SU-DHL-6 (cell line): ENCODE data around the gene LRRC4.

Experiments
- H2AFZ ChIP-seq: fragments of 200-600 bp; sonication (generic); 2 replicates; pipeline ENCODE4 v1.6.1; 2014; ENCODE audit warnings: low read depth, mild to moderate bottlenecking, moderate library complexity, mixed read lengths, antibody characterized with exemption, low read length; ENCODE audit not compliant: severe bottlenecking
- H3F3A ChIP-seq: fragments of 200-600 bp; shearing (Covaris generic); 2 replicates; pipeline ENCODE4 v1.6.0; 2016; ENCODE audit warnings: antibody characterized with exemption, mild to moderate bottlenecking; ENCODE audit not compliant: insufficient read depth
- H3K27ac ChIP-seq: fragments of 200-600 bp; sonication (generic); 2 replicates; pipeline ENCODE4 v1.5.1; 2016; ENCODE audit warnings: low read depth, mild to moderate bottlenecking, low read length, moderate library complexity, mixed read lengths
- H3K27me3 ChIP-seq: fragments of 200-600 bp; sonication (generic), shearing (Covaris generic); 2 replicates; pipeline ENCODE4 v1.6.0; 2014; ENCODE audit warnings: mild to moderate bottlenecking, low read length
- H3K36me3 ChIP-seq: fragments of 200-600 bp; sonication (generic); 2 replicates; pipeline ENCODE4 v1.6.1; 2014; ENCODE audit warnings: mild to moderate bottlenecking, low read length, mixed read lengths
- H3K4me2 ChIP-seq: fragments of 300-600, 200-600 bp; shearing (Covaris generic), sonication (generic); 2 replicates; pipeline ENCODE4 v1.6.0; 2014; ENCODE audit warnings: low read length, low read depth, mild to moderate bottlenecking; ENCODE audit not compliant: poor library complexity, severe bottlenecking
- H3K4me3 ChIP-seq: fragments of 200-600 bp; sonication (generic); 2 replicates; pipeline ENCODE4 v1.5.1; 2014; ENCODE audit warnings: antibody characterized with exemption, low read length, mild to moderate bottlenecking, mixed read lengths; ENCODE audit not compliant: insufficient read depth, poor library complexity, severe bottlenecking
- H3K79me2 ChIP-seq: fragments of 200-600 bp; sonication (generic); 2 replicates; pipeline ENCODE4 v1.6.1; 2014; ENCODE audit warnings: mild to moderate bottlenecking, low read length, moderate library complexity; ENCODE audit not compliant: insufficient read depth
- H3K9ac ChIP-seq: fragments of 200-600 bp; sonication (generic); 2 replicates; pipeline ENCODE4 v1.7.0; 2014; ENCODE audit warnings: mild to moderate bottlenecking, low read length
- H3K9me2 ChIP-seq: fragments of 200-600 bp; sonication (generic); replicated peaks from 2 replicates; pipeline ENCODE4 v1.6.1; 2014; ENCODE audit warnings: low read length; ENCODE audit not compliant: insufficient read depth
- H3K9me3 ChIP-seq: fragments of 200-600 bp; sonication (generic); 2 replicates; pipeline ENCODE4 v1.6.1; 2014; ENCODE audit warnings: low read length, mixed read lengths; ENCODE audit not compliant: insufficient read depth
- H4K20me1 ChIP-seq: fragments of 200-600 bp; sonication (generic); 2 replicates; pipeline ENCODE4 v1.6.1; 2014; ENCODE audit warnings: low read depth, mild to moderate bottlenecking, antibody characterized with exemption, low read length, moderate library complexity, mixed read lengths
- CTCF ChIP-seq: fragments of 200-600 bp; sonication (generic); IDR thresholded peaks from one replicate; pipeline ENCODE4 v1.5.1; 2017; ENCODE audit warnings: antibody characterized with exemption, mild to moderate bottlenecking, low read length, moderate library complexity; ENCODE audit not compliant: insufficient read depth, poor library complexity, severe bottlenecking
- EZH2phosphoT487 ChIP-seq: fragments of 200-600 bp; sonication (generic), shearing (Covaris generic); conservative IDR thresholded peaks from 2 replicates; pipeline ENCODE4 v1.6.1; 2018; ENCODE audit warnings: mild to moderate bottlenecking, antibody characterized with exemption, low read length, moderate library complexity, mixed read lengths

The LRRC4 gene

GRCh38 chr7:128063088-128063487 is 31.9 kb upstream of the LRRC4 start:
- H4K20me1 ChIP-seq, result no peaks in the 10 kb centered on the region
- no peaks in the 10 kb centered on the region for H3K36me3 ChIP-seq
- H3K27me3 ChIP-seq, result no peaks in the 10 kb centered on the region
- H3K4me3 ChIP-seq, result no peak overlapping the region
- no peak overlapping the region for H3K9ac ChIP-seq
- no peaks in the 10 kb centered on the region for H3F3A ChIP-seq
- no peaks in the 10 kb centered on the region for H3K9me3 ChIP-seq
- TF ChIP-seq CTCF (no peak), EZH2phosphoT487 (no peak)
- H3K4me2 ChIP-seq, result no peak overlapping the region
- no peaks in the 10 kb centered on the region for H3K9me2 ChIP-seq
- H3K27ac ChIP-seq, result no peak overlapping the region
- no peak overlapping the region for H2AFZ ChIP-seq
- H3K79me2 ChIP-seq, result no peaks in the 10 kb centered on the region

GRCh38 chr7:128060018-128060417 is 28.8 kb upstream of the LRRC4 start:
- H3K27me3 ChIP-seq, result no peaks in the 10 kb centered on the region
- TF ChIP-seq EZH2phosphoT487 (no peak), CTCF (no peak)

GRCh38 chr7:128059143-128059988 is 28.1 kb upstream of the LRRC4 start:
- Histone ChIP-seq H3F3A (no peaks in the 10 kb centered on the region), H3K9ac (no peak overlapping the region), H3K9me3 (no peaks in the 10 kb centered on the region), H3K27me3 (no peaks in the 10 kb centered on the region), H3K79me2 (no peaks in the 10 kb centered on the region), H2AFZ (no peak overlapping the region), H3K36me3 (no peaks in the 10 kb centered on the region), H3K4me3 (no peak overlapping the region), H3K9me2 (no peaks in the 10 kb centered on the region), H4K20me1 (no peaks in the 10 kb centered on the region), H3K4me2 (no peak overlapping the region), H3K27ac (no peak overlapping the region)
- TF ChIP-seq EZH2phosphoT487 (no peak), CTCF (no peak)

More at GRCh38 chr7:128060018-128060417, 28.8 kb upstream of the LRRC4 start:
- no peaks in the 10 kb centered on the region for H3K79me2 ChIP-seq
- H2AFZ ChIP-seq, result no peak overlapping the region
- no peaks in the 10 kb centered on the region for H4K20me1 ChIP-seq
- no peaks in the 10 kb centered on the region for H3K36me3 ChIP-seq
- H3K9me3 ChIP-seq, result no peaks in the 10 kb centered on the region
- H3F3A ChIP-seq, result no peaks in the 10 kb centered on the region
- H3K9me2 ChIP-seq, result no peaks in the 10 kb centered on the region
- H3K27ac ChIP-seq, result no peak overlapping the region
- no peak overlapping the region for H3K4me3 ChIP-seq
- H3K9ac ChIP-seq, result no peak overlapping the region
- H3K4me2 ChIP-seq, result no peak overlapping the region
